SK-N-SH (cell line): ENCODE results near the gene PRMT2. TPM values are rescaled to one million over a fixed set of nuclear protein-coding genes. Genes with fewer than 3 reads are reported as not detected.
"Not testable (repeated sequence)": the region's sequence is repeated elsewhere in the genome, so short reads cannot be mapped to it uniquely, and the experiment has no call there.

ENCODE experiments used
- CTCF ChIA-PET: fragments of 300-600, 350-600 bp; formaldehyde crosslinking; extraction: SDS; loops from one replicate; lab custom pipeline; 2021; lab: Yijun Ruan, JAX
- POLR2A ChIA-PET: fragments of 350-600 bp; sonication (Branson Sonifier 250); formaldehyde crosslinking; extraction: SDS; loops from one replicate; lab custom pipeline; 2020; ENCODE audit warnings: antibody characterized with exemption, inconsistent platforms; lab: Yijun Ruan, JAX
- DNase-seq: peaks from one replicate; pipeline ENCODE4 v3.0.0; 2012
- H2AFZ ChIP-seq: fragments of 200-600 bp; sonication (generic); 2 replicates; pipeline ENCODE4 v1.8.1; 2016; ENCODE audit warnings: antibody characterized with exemption, mild to moderate bottlenecking, low read depth
- H3F3A ChIP-seq: fragments of 200-600 bp; sonication (generic); replicated peaks from 2 replicates; pipeline ENCODE3; 2016; ENCODE audit warnings: antibody characterized with exemption, mild to moderate bottlenecking; ENCODE audit not compliant: insufficient read depth
- H3K27ac ChIP-seq, 2 experiments: fragments of 200-500 bp in 1 of 2; fragments of 200-600 bp in 1 of 2; sonication (Bioruptor generic) in 1 of 2; sonication (generic), shearing (Covaris generic) in 1 of 2; 2 replicates each; pipeline versions ENCODE4 v1.5.1 to v1.6.1; 2014 to 2016; ENCODE audit warnings: low read depth in 2 of 2, inconsistent platforms in 1 of 2, low read length in 1 of 2, mild to moderate bottlenecking in 1 of 2, mixed read lengths in 1 of 2
- H3K27me3 ChIP-seq: fragments of 200-600 bp; sonication (generic), shearing (Covaris generic); 2 replicates; pipeline ENCODE4 v1.6.1; 2016; ENCODE audit warnings: mixed run types; ENCODE audit not compliant: insufficient read depth
- H3K36me3 ChIP-seq, 2 experiments: fragments of 200-500 bp in 1 of 2; fragments of 200-600 bp in 1 of 2; sonication (Bioruptor generic) in 1 of 2; sonication (generic) in 1 of 2; replicated peaks in 1 of 2; 2 replicates each; pipeline versions ENCODE3 to v1.5.1; 2014 to 2016; ENCODE audit warnings: low read length in 1 of 2, mild to moderate bottlenecking in 1 of 2; ENCODE audit not compliant: insufficient read depth in 2 of 2, control insufficient read depth in 1 of 2
- H3K4me1 ChIP-seq, 2 experiments: fragments of 200-500 bp in 1 of 2; fragments of 200-600 bp in 1 of 2; sonication (Bioruptor generic) in 1 of 2; sonication (generic), shearing (Covaris generic) in 1 of 2; 2 replicates each; pipeline versions ENCODE4 v1.5.1 to v1.6.1; 2014 to 2016; ENCODE audit warnings: low read depth in 1 of 2, low read length in 1 of 2, mixed run types in 1 of 2; ENCODE audit not compliant: insufficient read depth in 2 of 2, control insufficient read depth in 1 of 2
- H3K4me2 ChIP-seq: fragments of 200-600 bp; sonication (generic), shearing (Covaris generic); 2 replicates; pipeline ENCODE4 v1.6.1; 2017; ENCODE audit warnings: mixed run types
- H3K4me3 ChIP-seq, 2 experiments: fragments of 200-500 bp in 1 of 2; fragments of 200-600 bp in 1 of 2; sonication (Bioruptor generic) in 1 of 2; sonication (generic), shearing (Covaris generic) in 1 of 2; 2 replicates each; pipeline versions ENCODE4 v1.5.1 to v1.8.1; 2014 to 2016; ENCODE audit warnings: low read depth in 2 of 2, inconsistent platforms in 1 of 2, low read length in 1 of 2, mild to moderate bottlenecking in 1 of 2, mixed read lengths in 1 of 2, moderate library complexity in 1 of 2
- H3K79me2 ChIP-seq: fragments of 200-600 bp; sonication (generic); 2 replicates; pipeline ENCODE4 v1.8.1; 2017; ENCODE audit warnings: mild to moderate bottlenecking; ENCODE audit not compliant: insufficient read depth
- H3K9ac ChIP-seq: fragments of 200-600 bp; sonication (generic); 2 replicates; pipeline ENCODE4 v1.6.1; 2017; ENCODE audit warnings: mixed run types
- H3K9me2 ChIP-seq: fragments of 200-600 bp; sonication (generic); 2 replicates; pipeline ENCODE4 v1.6.1; 2017; ENCODE audit warnings: mixed run types
- H3K9me3 ChIP-seq: fragments of 200-600 bp; sonication (generic); 2 replicates; pipeline ENCODE4 v1.6.1; 2017; ENCODE audit warnings: mixed run types, mild to moderate bottlenecking, moderate library complexity
- H4K20me1 ChIP-seq: fragments of 200-600 bp; sonication (generic); 2 replicates; pipeline ENCODE4 v1.6.1; 2017; ENCODE audit warnings: mild to moderate bottlenecking, mixed run types; ENCODE audit not compliant: insufficient read depth
- CTCF ChIP-seq: fragments of 200-600 bp; sonication (generic); IDR thresholded peaks from 2 replicates; pipeline ENCODE4 v1.6.1; 2017; ENCODE audit warnings: antibody characterized with exemption, mild to moderate bottlenecking, moderate library complexity
- FOXM1 ChIP-seq: IDR thresholded peaks from 2 replicates; pipeline ENCODE4 v1.4.0; 2012; ENCODE audit warnings: low read depth, mild to moderate bottlenecking
- GABPA ChIP-seq: IDR thresholded peaks from 2 replicates; pipeline ENCODE4 v1.4.0; 2012; ENCODE audit warnings: low read depth, mild to moderate bottlenecking
- GATA2 ChIP-seq: sonication (generic); formaldehyde crosslinking; IDR thresholded peaks from 2 replicates; pipeline ENCODE4 v1.5.0; 2020; ENCODE audit warnings: mild to moderate bottlenecking, missing genetic modification reagents
- IRF3 ChIP-seq: fragments of 150-350 bp; IDR thresholded peaks from 2 replicates; pipeline ENCODE4 v1.6.1; 2016; ENCODE audit warnings: mild to moderate bottlenecking, low read depth, low read length
- MAX ChIP-seq: IDR thresholded peaks from 2 replicates; pipeline ENCODE4 v1.4.0; 2012; ENCODE audit warnings: low read depth
- MEF2A ChIP-seq: IDR thresholded peaks from 2 replicates; pipeline ENCODE4 v1.4.0; 2012; ENCODE audit warnings: low read depth, borderline replicate concordance
- MXI1 ChIP-seq: IDR thresholded peaks from 2 replicates; pipeline ENCODE4 v1.6.1; 2012; ENCODE audit warnings: mild to moderate bottlenecking, low read depth, low read length, improper control_type of control experiment
- NRF1 ChIP-seq: IDR thresholded peaks from 2 replicates; pipeline ENCODE4 v1.6.1; 2012; ENCODE audit warnings: low read depth, mild to moderate bottlenecking, low read length
- PBX3 ChIP-seq: IDR thresholded peaks from 2 replicates; pipeline ENCODE4; 2012
- RAD21 ChIP-seq: IDR thresholded peaks from 2 replicates; pipeline ENCODE4 v1.6.1; 2012; ENCODE audit warnings: mild to moderate bottlenecking, low read length
- RXRA ChIP-seq: IDR thresholded peaks from 2 replicates; pipeline ENCODE4 v1.4.0; 2012; ENCODE audit warnings: low read depth, mild to moderate bottlenecking, borderline replicate concordance
- SIN3A ChIP-seq: IDR thresholded peaks from 2 replicates; pipeline ENCODE4 v1.6.1; 2012; ENCODE audit warnings: low read depth, mild to moderate bottlenecking, low read length, moderate library complexity, borderline replicate concordance
- USF1 ChIP-seq: IDR thresholded peaks from 2 replicates; pipeline ENCODE4 v1.4.0; 2012; ENCODE audit warnings: low read depth, borderline replicate concordance
- WGBS: methylation state at CpG from one replicate; pipeline ENCODE4 v1.1.6; 2017; ENCODE audit warnings: low lambda C conversion rate; 5-methylcytosine and 5-hydroxymethylcytosine counted together
- polyA plus RNA-seq, 3 experiments: library from polyadenylated mRNA; depleted of rRNA; stranded (reverse); fragments of >200 nt; gene quantifications; 2 replicates each; pipeline ENCODE4 v1.2.3, GENCODE V29; 2012

Gene PRMT2
- polyA plus RNA-seq, 1 of the 3 experiments (the other 2 are of a cell fraction) = 278 TPM

- POLR2A ChIA-PET, H3K4me3 ChIP-seq, H3F3A ChIP-seq, DNase-seq, H3K9me2 ChIP-seq, H3K79me2 ChIP-seq, H3K27me3 ChIP-seq, H4K20me1 ChIP-seq, H3K36me3 ChIP-seq, H3K4me1 ChIP-seq, H3K27ac ChIP-seq, H2AFZ ChIP-seq, H3K9ac ChIP-seq, CTCF ChIA-PET, H3K4me2 ChIP-seq, H3K9me3 ChIP-seq: not testable (repeated sequence)
- WGBS = 42% methylated on average over 2 of the region's 2 CpGs
Measured at GRCh38 chr21:46630915-46631314, 4.6 kb upstream of the PRMT2 start.

GRCh38 chr21:46633566-46633965 lies 1.9 kb upstream of the PRMT2 start:
- no peak overlapping the region for H3K27ac ChIP-seq

More at GRCh38 chr21:46633566-46633965, 1.9 kb upstream of the PRMT2 start:
- Histone ChIP-seq H3K4me2 (no peak overlapping the region), H2AFZ (no peak overlapping the region), H3K79me2 (peaks cover 30% of the 10 kb centered on the region), H3F3A (peaks cover 17% of the 10 kb centered on the region), H4K20me1 (peaks cover 11% of the 10 kb centered on the region), H3K9ac (no peak overlapping the region), H3K9me2 (no peaks in the 10 kb centered on the region), H3K27me3 (no peaks in the 10 kb centered on the region), H3K4me3 (no peak overlapping the region), H3K9me3 (no peaks in the 10 kb centered on the region), H3K36me3 (peaks cover 9 to 13% of the 10 kb centered on the region in 2 experiments), H3K4me1 (peaks cover 5 to 22% of the 10 kb centered on the region in 2 experiments; a peak in 2 of 4 replicates)
- ChIA-PET POLR2A (no interaction called here), CTCF (no interaction called here)
- DNase-seq = no peak
- TF ChIP-seq SIN3A (no peak), MEF2A (no peak), FOXM1 (no peak), MAX (no peak), RXRA (no peak), RAD21 (no peak), CTCF (no peak), IRF3 (no peak), GABPA (no peak), USF1 (no peak), MXI1 (no peak), PBX3 (no peak), NRF1 (no peak), GATA2 (CRISPR knock-in tag) (no peak)
- WGBS = 98% methylated on average over 5 of the region's 5 CpGs
